ENCODE measurements around the gene SLC2A11.
"Not testable (repeated sequence)": the region's sequence is repeated elsewhere in the genome, so short reads cannot be mapped to it uniquely, and the experiment has no call there.

Gene SLC2A11

DNA sequence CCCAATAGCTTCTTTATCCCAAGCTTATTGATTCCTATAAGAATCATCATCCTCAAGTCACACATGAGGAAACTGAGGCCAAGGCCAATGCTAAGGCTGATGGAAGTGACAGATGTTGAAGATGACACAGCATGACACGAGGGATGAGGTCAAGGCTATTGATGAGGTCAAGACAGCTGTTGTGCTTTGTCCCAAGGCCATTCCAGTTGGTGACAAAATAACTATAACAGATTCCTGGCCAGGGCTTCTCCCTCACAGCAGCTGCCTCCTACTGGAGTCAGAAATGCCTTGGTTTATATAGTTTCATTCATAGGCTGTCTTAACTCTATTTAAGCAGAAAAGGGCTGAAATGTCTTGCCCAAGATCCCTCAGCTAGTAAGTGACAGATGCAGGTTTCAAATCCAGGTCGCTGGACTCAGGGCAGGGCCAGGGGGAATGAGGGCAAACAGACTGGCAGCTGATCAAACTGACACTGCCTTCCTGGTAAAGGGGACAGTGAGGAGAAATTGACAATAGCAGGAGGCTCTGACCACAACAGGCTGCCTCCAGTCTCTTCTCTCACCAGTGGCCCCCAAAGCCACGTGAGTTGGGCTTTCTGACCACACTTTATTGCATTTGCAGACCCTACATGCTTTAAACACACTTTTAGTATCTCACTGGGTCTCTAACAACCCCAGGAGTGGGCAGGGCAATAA is 53.0 kb downstream of the SLC2A11 start:
- DNase-seq: no peak

DNA sequence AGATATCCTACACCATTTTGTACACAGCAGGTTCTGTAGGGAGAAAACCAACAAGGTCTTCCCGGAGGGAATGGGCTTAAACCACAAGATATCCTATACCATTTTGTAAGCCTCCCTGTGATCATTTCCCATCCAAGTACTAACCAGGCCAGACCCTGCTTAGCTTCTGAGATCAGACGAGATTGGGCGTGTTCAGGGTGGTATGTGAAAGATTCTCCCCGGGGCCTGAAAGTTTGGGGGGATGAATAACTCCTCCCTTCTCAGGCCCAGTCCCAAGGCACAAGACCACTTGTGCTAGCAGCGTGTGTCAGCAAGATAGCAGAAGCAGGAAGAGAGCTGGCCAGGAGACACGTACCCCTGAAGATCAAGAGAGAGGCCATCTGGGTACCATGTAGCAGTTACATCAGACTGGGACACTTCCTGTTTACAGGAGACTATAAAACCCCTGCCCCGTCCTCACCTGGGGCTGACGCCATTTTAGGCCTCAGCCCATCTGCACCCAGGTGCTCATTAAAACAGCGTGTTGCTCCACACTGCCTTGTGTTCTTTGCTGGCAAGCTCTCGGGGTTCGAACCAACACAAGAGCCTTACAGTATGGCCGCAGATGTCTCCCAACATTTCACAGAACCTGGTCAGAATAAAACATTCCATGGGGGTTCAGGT is 53.8 kb downstream of the SLC2A11 start:
- no peak for DNase-seq

DNA sequence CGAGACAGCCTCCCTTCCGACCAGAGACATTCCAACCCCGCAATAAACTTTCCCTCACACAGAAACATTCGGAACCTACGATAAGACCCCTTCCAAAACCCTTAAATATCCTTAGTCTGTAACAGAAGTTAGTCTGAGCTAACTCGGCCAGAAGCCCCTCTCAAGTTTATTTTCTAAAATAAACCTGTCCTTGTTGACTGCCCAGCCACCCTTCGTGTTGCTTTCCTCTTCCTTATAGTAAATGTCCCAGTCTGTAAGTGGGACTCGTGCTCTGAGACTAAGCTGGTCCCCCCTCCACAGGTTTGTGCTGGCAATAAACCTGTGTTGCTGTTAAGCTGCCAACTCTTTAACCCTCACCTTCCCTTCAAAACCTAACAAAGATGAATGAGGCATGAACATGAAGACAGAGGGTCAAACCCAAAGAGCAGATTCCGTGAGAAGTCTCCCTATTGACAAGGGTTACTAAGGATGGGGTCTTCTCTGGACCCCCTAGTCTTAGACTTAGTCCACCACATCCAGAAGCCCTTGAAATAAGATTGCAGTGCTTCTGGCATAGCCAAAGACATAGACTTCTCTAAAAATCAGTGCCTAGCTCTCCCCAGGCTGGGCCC is 54.7 kb downstream of the SLC2A11 start:
- DNase-seq: no peak

DNA sequence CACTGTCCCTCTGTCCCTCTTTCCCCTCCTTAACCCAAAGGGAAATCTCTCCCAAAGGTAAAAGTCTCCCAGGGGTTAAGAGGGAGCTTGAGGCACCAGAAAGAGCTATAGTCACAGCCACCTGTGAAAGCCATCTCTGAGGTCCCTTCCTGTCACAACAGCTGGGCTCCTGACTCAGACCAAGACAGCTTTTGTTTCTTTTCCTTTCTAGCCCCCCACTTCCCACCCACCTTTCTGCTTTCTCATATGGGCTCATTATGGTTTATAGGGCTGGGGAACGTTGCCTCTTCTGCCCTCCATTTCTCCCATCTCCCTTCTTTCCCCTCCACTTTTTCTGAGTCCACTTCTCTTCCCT is 55.6 kb downstream of the SLC2A11 start:
- DNase-seq: peak in 2 of 3 donors; percentile 4 to 8

DNA sequence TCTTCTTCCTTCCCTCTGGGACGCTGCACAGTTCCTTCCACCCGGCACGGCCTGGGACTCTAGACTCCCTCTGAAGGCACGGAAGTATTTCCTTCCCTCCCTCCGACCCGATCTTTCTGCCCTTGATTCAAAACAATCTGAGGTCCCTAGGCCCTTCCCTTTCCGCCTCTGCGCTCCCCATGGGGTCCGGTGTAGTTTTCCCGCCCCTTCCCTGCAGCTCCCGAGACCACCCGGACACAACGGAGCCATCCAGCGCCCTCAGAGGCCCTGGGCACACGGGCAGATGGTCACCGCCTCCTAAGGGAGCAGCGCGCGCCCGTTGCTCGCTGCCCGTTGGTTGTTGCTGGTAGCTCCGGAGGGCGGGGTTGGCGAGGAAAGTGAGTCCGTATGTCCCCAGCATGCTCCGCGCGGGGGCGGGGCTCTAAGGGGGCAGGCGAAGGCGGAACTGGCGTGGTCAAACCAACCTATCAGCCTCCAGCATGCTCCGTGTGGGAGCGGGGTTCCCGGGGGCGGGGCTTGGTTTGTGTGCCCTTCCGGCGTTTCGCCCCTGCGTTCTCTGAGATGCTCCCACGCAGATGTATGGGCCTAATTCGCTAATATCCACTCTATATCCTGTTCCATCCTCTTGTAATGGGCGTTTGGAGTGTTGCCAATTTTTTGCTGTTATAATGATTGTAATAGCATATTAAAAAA is 56.1 kb downstream of the SLC2A11 start:
- DNase-seq: peak; percentile 100

DNA sequence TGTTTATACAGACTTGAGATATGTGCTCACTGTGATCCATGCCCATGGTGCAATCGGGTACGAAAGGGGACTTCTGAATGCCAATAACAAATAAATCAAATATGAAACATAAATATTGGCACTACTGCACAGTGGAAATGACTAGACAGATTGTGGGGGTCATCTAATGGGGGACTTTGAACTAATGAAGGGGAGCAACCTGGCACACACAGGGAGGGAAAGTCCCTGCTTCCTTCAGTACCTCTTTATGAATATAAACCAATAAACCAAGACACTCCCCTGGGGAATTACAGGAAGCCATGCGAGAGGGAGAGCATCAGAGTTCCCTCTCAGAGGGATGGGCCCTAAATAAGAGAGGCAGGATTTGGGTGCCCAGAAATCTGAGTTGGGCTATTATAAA is 57.6 kb downstream of the SLC2A11 start:
- DNase-seq: no peak

DNA sequence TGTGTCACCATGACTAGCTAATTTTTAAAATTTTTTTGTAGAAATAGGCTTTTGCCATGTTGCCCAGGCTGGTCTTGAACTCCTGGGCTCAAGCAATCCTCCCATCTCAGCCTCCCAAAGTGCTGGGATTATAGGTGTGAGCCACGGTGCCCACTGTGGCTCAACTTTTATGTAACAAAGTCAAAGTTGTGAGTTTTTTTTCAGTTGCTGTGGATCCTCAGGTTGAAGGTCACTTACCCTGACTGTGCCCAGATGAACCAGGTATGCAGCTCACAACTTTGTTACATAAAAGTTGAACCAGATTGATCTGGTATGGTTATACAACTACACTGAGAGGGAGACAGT is 62.6 kb downstream of the SLC2A11 start:
- not testable (repeated sequence) for DNase-seq

DNA sequence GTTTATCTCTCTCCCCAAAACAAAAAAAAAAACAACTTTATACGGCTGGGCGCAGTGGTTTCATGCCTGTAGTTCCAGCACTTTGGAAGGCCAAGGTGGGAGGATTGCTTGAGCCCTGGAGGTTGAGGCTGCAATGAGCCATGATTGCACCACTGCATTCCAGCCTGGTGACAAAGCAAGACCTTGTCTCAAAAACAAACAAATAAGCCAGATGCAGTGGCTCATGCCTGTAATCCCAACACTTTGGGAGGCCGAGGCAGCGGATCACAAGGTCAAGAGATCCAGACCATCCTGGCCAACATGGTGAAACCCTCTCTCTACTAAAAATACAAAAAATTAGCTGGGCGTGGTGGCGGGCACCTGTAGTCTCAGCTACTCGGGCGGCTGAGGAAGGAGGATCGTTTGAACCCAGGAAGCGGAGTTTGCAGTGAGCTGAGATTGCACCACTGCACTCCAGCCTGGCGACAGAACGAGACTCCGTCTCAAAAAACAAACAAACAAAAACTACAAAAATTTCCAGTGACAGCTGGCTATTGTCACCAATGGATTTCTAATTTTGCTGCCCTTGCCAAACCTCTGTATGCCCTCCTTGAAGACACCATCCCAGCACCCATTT is 64.0 kb downstream of the SLC2A11 start:
- DNase-seq: not testable (repeated sequence)

DNA sequence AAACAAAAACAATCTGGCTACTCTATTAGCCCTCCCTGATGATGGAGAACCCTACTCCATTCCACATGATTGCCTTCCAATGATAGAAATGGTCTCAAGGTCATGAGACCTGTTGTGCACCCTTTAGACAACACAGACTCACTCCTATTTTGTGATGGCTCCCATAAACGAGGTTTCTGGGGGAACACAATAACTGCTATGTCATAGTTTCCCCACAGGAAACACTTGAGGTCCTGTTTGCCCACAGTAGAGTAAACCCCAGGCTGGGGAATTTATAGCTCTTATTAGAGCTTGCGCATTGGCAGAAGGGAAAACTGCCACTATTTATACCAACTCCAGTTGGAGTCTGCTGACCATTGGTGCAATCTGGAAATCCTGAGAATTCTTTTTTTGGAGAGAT is 65.2 kb downstream of the SLC2A11 start:
- DNase-seq: no peak

DNA sequence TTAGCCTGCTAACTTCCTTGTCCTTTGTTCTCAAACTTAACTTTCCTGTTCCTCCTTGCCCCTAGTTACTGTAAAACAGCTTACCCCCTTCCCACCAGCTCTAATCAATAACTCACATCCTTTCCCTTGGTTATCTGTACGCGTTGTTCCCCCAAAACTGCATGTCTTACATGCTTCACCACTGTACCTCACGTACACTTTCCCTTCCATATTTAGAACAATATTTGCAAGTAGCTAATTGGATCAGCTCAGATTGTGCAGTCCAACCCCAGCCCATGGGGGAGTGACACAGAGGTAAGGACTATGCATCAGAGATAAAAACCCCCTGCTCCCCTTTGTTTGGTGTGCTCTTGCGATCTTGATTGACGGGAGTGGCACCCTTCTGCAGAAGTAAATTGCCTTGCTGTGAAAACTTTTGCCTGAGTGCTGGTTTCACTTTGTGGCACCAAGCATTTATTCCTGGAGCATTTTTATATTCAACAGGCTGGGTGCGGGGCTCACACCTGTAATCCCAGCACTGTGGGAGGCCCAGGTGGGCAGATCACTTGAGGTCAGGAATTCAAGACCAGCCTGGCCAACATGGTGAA is 67.4 kb downstream of the SLC2A11 start:
- DNase-seq: no peak

DNA sequence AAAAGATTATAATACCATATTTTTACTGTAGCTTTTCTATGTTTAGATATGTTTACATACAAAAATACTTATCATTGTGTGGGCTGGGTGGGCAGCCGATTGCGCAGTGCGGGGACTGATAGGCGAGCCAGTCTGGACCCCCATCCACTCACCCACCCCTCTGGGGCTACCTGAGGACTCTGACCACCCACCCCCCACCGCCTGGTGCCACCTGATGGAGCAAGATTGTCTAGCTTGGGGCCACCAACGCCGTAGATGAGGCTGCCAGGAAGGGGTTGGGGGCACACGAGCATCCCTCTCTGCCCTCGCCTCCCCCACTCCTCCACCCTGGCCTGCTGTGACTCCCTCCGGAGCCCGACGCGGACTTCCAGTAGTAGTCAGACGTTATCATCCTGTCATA is 68.9 kb downstream of the SLC2A11 start:
- DNase-seq: no peak
